OCI-LY7 (cell line): ENCODE measurements around the gene UGT1A10. TPM values are rescaled to one million over a fixed set of nuclear protein-coding genes. Genes with fewer than 3 reads are reported as not detected.

Experiments
- BruUV-seq: library from RNA; stranded (reverse); fragments of 400-500 nt; replicated peaks from 2 replicates; lab custom pipeline; 2021; lab: Mats Ljungman, UMichigan
- CTCF ChIA-PET: fragments of 300-600 bp; sonication (Branson Sonifier 250); formaldehyde crosslinking; loops from one replicate; lab custom pipeline; 2022; ENCODE audit warnings: antibody characterized with exemption; ENCODE audit not compliant: unreplicated experiment; lab: Charles Lee
- POLR2A ChIA-PET: fragments of 300-600 bp; sonication (Branson Sonifier 250); formaldehyde crosslinking; loops from one replicate; lab custom pipeline; 2022; ENCODE audit warnings: antibody characterized with exemption; lab: Charles Lee
- DNase-seq: peaks from one replicate; pipeline ENCODE4 v3.0.0-alpha.2; 2015; ENCODE audit warnings: low spot score
- H2AFZ ChIP-seq: fragments of 200-600 bp; sonication (generic), shearing (Covaris generic); 2 replicates; pipeline ENCODE4 v1.6.1; 2014; ENCODE audit warnings: mild to moderate bottlenecking, antibody characterized with exemption, low read length, moderate library complexity
- H3K27ac ChIP-seq: fragments of 200-600 bp; sonication (generic); 2 replicates; pipeline ENCODE4 v1.5.1; 2014; ENCODE audit warnings: mixed run types, low read depth, mild to moderate bottlenecking, moderate library complexity, low read length, inconsistent platforms; ENCODE audit not compliant: poor library complexity, severe bottlenecking
- H3K36me3 ChIP-seq: fragments of 200-600 bp; sonication (generic); 2 replicates; pipeline ENCODE4 v1.6.1; 2014; ENCODE audit warnings: mild to moderate bottlenecking, antibody characterized with exemption, low read length, moderate library complexity, mixed read lengths; ENCODE audit not compliant: insufficient read depth
- H3K4me1 ChIP-seq: fragments of 200-600 bp; sonication (generic); 2 replicates; pipeline ENCODE4 v1.5.1; 2014; ENCODE audit warnings: mild to moderate bottlenecking, low read length; ENCODE audit not compliant: insufficient read depth, poor library complexity, severe bottlenecking
- H3K4me2 ChIP-seq: fragments of 200-600 bp; sonication (generic); 2 replicates; pipeline ENCODE4 v1.6.1; 2014; ENCODE audit warnings: mild to moderate bottlenecking, low read length
- H3K4me3 ChIP-seq: fragments of 200-600 bp; sonication (generic); 2 replicates; pipeline ENCODE4 v1.5.1; 2014; ENCODE audit warnings: mild to moderate bottlenecking, low read depth, low read length; ENCODE audit not compliant: poor library complexity, severe bottlenecking
- H3K79me2 ChIP-seq: fragments of 200-600 bp; sonication (generic); 2 replicates; pipeline ENCODE4 v1.6.1; 2016; ENCODE audit warnings: low read depth, mild to moderate bottlenecking, low read length, moderate library complexity, mixed read lengths; ENCODE audit not compliant: insufficient read depth
- H3K9me2 ChIP-seq: fragments of 200-600 bp; sonication (generic); 2 replicates; pipeline ENCODE4 v1.6.1; 2016; ENCODE audit warnings: mild to moderate bottlenecking, low read length, mixed read lengths; ENCODE audit not compliant: insufficient read depth
- H3K9me3 ChIP-seq: fragments of 200-600 bp; sonication (generic); 2 replicates; pipeline ENCODE4 v1.6.1; 2014; ENCODE audit warnings: mild to moderate bottlenecking, mixed run types, low read length, mixed read lengths
- H4K20me1 ChIP-seq: fragments of 200-600 bp; sonication (generic); 2 replicates; pipeline ENCODE4 v1.6.1; 2014; ENCODE audit warnings: mild to moderate bottlenecking, antibody characterized with exemption, low read length, moderate library complexity, mixed read lengths; ENCODE audit not compliant: insufficient read depth
- EZH2phosphoT487 ChIP-seq: fragments of 200-600 bp; sonication (generic); IDR thresholded peaks from 2 replicates; pipeline ENCODE4 v1.6.1; 2018; ENCODE audit warnings: low read depth, borderline replicate concordance, mild to moderate bottlenecking, mixed run types, antibody characterized with exemption, low read length, moderate library complexity, mixed read lengths
- intact Hi-C: fragments of 100-400 bp; cut with micrococcal nuclease; formaldehyde crosslinking; loops from one replicate; pipeline ENCODE4 v1.10.0; 2022; ENCODE audit not compliant: unreplicated experiment
- total RNA-seq, 2 experiments: library from RNA; depleted of rRNA in 1 of 2; stranded (reverse); fragments of >200 nt in 1 of 2; shearing (Covaris generic) in 1 of 2; gene quantifications; 2 replicates each; pipeline ENCODE4 v1.2.3, GENCODE V29; 2014 to 2022
- TF ChIP-seq, protein P1 (sequence below): fragments of 200-600 bp; sonication (generic); conservative IDR thresholded peaks from 2 replicates; pipeline ENCODE4 v1.5.1; 2014; ENCODE audit warnings: mild to moderate bottlenecking, antibody characterized with exemption, low read length, moderate library complexity, mixed read lengths

The UGT1A10 gene
- total RNA-seq, 2 experiments from 2014 or later = not detected

DNA sequence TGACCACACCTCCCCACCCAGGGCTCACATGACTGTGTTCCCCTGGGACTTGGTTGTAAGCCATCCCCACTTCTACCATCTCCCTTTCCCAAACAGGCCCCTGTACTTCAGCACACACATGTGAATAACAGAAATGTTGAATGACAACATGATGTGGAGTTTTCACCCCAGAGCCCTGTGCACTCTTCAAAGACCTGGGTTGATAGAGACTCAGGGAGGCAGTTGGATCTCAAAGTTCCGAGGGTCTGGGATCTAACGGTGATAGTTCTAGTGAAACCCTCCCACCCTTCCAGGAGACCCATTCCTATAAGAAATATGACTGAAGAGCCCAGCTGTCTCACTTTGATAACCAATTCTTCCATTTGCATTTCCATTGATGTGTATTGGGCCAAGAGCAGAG lies 141.8 kb downstream of the UGT1A10 start, which contains the start of gene MROH2A:
Gene MROH2A, plus strand, starts transcription at position 301 of the 400 bp plus-strand sequence. CDS start 1,029 bp downstream, outside the sequence.
- Histone ChIP-seq H3K4me2 (no peak within 1 kb of the TSS), H3K9me3 (no peaks in the 10 kb centered on the region), H3K4me1 (no peaks in the 10 kb centered on the region), H3K27ac (no peak within 1 kb of the TSS), H4K20me1 (no peaks in the 10 kb centered on the region), H3K36me3 (no peaks in the 10 kb centered on the region), H3K79me2 (no peaks in the 10 kb centered on the region), H3K9me2 (no peaks in the 10 kb centered on the region), H2AFZ (no peak within 1 kb of the TSS), H3K4me3 (no peak within 1 kb of the TSS)
- no TSS peak for BruUV-seq
- ChIA-PET POLR2A (no interaction called here), CTCF (no interaction called here)
- no peak for DNase-seq
- intact Hi-C loops = no loop called here
- no peak for TF ChIP-seq EZH2phosphoT487
- TF ChIP-seq, protein P1, sequence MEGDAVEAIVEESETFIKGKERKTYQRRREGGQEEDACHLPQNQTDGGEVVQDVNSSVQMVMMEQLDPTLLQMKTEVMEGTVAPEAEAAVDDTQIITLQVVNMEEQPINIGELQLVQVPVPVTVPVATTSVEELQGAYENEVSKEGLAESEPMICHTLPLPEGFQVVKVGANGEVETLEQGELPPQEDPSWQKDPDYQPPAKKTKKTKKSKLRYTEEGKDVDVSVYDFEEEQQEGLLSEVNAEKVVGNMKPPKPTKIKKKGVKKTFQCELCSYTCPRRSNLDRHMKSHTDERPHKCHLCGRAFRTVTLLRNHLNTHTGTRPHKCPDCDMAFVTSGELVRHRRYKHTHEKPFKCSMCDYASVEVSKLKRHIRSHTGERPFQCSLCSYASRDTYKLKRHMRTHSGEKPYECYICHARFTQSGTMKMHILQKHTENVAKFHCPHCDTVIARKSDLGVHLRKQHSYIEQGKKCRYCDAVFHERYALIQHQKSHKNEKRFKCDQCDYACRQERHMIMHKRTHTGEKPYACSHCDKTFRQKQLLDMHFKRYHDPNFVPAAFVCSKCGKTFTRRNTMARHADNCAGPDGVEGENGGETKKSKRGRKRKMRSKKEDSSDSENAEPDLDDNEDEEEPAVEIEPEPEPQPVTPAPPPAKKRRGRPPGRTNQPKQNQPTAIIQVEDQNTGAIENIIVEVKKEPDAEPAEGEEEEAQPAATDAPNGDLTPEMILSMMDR = no peak

DNA sequence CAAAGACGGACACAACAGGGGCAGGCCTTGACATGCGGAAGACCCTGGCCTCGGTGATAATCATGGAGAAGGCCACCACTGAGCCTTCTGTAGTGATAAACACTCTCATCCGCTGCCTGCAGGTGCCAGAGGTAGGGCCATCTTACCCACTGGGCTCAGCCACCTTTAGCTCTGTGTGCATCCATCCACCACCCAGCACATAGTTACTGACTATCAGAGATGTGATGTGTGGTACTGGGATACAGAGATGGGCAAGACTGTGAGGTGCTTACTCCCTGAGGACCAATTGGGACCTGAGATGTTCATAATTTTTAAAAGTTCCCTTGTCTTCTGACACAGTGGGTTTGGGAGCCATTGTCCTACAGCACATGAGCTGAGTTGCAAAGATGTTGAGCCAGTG lies 143.5 kb downstream of the UGT1A10 start:
- DNase-seq = no peak
- no TSS peak for BruUV-seq
- Histone ChIP-seq H3K27ac (no peak overlapping the region), H3K4me1 (no peaks in the 10 kb centered on the region), H3K36me3 (no peaks in the 10 kb centered on the region), H4K20me1 (no peaks in the 10 kb centered on the region), H3K4me3 (no peak overlapping the region), H3K79me2 (no peaks in the 10 kb centered on the region), H2AFZ (no peak overlapping the region), H3K9me2 (no peaks in the 10 kb centered on the region), H3K9me3 (no peaks in the 10 kb centered on the region), H3K4me2 (no peak overlapping the region)
- intact Hi-C loops = no loop called here
- CTCF ChIA-PET = no interaction called here
- no peak for TF ChIP-seq EZH2phosphoT487
- TF ChIP-seq, protein P1 = no peak
- POLR2A ChIA-PET = interaction anchor here (1.0 kb wide), 1 partner anchor 125 kb away, joined by 4 read pairs; no protein-coding TSS in a partner anchor

DNA sequence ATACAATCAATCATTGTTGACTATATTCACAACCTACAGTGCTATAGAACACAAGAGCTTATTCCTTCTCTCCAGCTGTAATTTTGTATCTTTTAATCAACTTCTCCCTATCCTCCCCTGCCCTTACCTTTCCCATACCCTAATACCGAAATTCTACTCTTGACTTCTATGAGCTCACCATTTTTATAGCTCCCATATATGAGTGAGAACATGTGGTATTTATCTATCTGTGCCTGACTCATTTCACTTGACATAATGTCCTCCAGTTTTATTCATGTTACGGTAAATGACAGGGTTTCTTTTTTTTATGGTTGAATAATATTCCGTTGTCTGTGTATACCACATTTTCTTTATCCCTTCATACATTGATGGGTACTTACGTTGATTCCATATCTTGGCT lies 144.5 kb downstream of the UGT1A10 start:
- Histone ChIP-seq H3K4me3 (no peak overlapping the region), H3K4me2 (no peak overlapping the region), H3K27ac (no peak overlapping the region), H3K4me1 (no peaks in the 10 kb centered on the region), H4K20me1 (no peaks in the 10 kb centered on the region), H2AFZ (no peak overlapping the region), H3K79me2 (no peaks in the 10 kb centered on the region), H3K36me3 (no peaks in the 10 kb centered on the region), H3K9me3 (no peaks in the 10 kb centered on the region), H3K9me2 (no peaks in the 10 kb centered on the region)
- ChIA-PET CTCF (no interaction called here), POLR2A (interaction anchor here (1.0 to 1.3 kb wide), 2 partner anchors 10 to 126 kb away, joined by 4 read pairs; no protein-coding TSS in a partner anchor)
- no peak for TF ChIP-seq EZH2phosphoT487
- TF ChIP-seq, protein P1 = no peak
- intact Hi-C loops = no loop called here
- no TSS peak for BruUV-seq
- DNase-seq = no peak
